NCI-H82 treated with DMSO at 0.1 percent for 48 hours (cell line): ENCODE data around the gene CD247.

Experiments used
- DNase-seq: peaks from one replicate; lab custom pipeline; 2025; ENCODE audit not compliant: unreplicated experiment; lab: John Stamatoyannopoulos, UW

Gene CD247

GRCh38 chr1:167542109-167543032 is 24.0 kb upstream of the CD247 start:
- no peak for DNase-seq

- DNase-seq = no peak
These were observed 23.3 kb upstream of the CD247 start for GRCh38 chr1:167541610-167542009.

- DNase-seq = no peak
These were observed 22.7 kb upstream of the CD247 start for GRCh38 chr1:167541003-167541402.

- no peak for DNase-seq
These were observed 20.3 kb upstream of the CD247 start for GRCh38 chr1:167538657-167539056.

GRCh38 chr1:167533851-167534300 is 15.5 kb upstream of the CD247 start:
- DNase-seq = peak; percentile 62

- no peak for DNase-seq
These were observed 14.9 kb upstream of the CD247 start for GRCh38 chr1:167532964-167533824.

- DNase-seq = no peak
These were observed 14.0 kb upstream of the CD247 start for GRCh38 chr1:167532375-167532774.

- DNase-seq = peak; percentile 40
These were observed 11.6 kb upstream of the CD247 start for GRCh38 chr1:167529829-167530474.

- no peak for DNase-seq
These were observed 9.9 kb upstream of the CD247 start for GRCh38 chr1:167528057-167528728.

GRCh38 chr1:167526667-167527383 is 8.5 kb upstream of the CD247 start:
- no peak for DNase-seq

- DNase-seq = no peak
These were observed 6.3 kb upstream of the CD247 start for GRCh38 chr1:167524651-167525050.

- no peak for DNase-seq
These were observed 3.9 kb upstream of the CD247 start for GRCh38 chr1:167522246-167522645.

- no peak for DNase-seq
These were observed 2.4 kb upstream of the CD247 start for GRCh38 chr1:167520711-167521206.

GRCh38 chr1:167517535-167518330 is 596 bp downstream of the CD247 start:
- no peak for DNase-seq

GRCh38 chr1:167516404-167517388 is 1.6 kb downstream of the CD247 start:
- no peak for DNase-seq

GRCh38 chr1:167515893-167516321 is 2.4 kb downstream of the CD247 start:
- no peak for DNase-seq

- no peak for DNase-seq
These were observed 2.9 kb downstream of the CD247 start for GRCh38 chr1:167515461-167515860.

GRCh38 chr1:167514288-167514687 is 4.0 kb downstream of the CD247 start:
- no peak for DNase-seq
